Subcutaneous adipose tissue (tissue), 4 donors: ENCODE results near the gene TGFA. TPM values are rescaled to one million over a fixed set of nuclear protein-coding genes. Genes with fewer than 3 reads are reported as not detected.

Experiments used
- total RNA-seq, 4 donors: library from RNA; depleted of rRNA; stranded (reverse); fragments of >200 nt; gene quantifications; one replicate each; pipeline ENCODE4 v1.1.0, GENCODE V29; 2016
- TF ChIP-seq, protein P1 (sequence below): fragments of 450-650 bp; IDR thresholded peaks from one replicate; pipeline ENCODE4 v1.5.1; 2016; ENCODE audit warnings: low read depth, mild to moderate bottlenecking, control low read depth, antibody characterized with exemption, moderate library complexity

Gene TGFA
- total RNA-seq, 4 donors from 2014 or later, result 1.1 to 3.6 (median 2.0) TPM

DNA sequence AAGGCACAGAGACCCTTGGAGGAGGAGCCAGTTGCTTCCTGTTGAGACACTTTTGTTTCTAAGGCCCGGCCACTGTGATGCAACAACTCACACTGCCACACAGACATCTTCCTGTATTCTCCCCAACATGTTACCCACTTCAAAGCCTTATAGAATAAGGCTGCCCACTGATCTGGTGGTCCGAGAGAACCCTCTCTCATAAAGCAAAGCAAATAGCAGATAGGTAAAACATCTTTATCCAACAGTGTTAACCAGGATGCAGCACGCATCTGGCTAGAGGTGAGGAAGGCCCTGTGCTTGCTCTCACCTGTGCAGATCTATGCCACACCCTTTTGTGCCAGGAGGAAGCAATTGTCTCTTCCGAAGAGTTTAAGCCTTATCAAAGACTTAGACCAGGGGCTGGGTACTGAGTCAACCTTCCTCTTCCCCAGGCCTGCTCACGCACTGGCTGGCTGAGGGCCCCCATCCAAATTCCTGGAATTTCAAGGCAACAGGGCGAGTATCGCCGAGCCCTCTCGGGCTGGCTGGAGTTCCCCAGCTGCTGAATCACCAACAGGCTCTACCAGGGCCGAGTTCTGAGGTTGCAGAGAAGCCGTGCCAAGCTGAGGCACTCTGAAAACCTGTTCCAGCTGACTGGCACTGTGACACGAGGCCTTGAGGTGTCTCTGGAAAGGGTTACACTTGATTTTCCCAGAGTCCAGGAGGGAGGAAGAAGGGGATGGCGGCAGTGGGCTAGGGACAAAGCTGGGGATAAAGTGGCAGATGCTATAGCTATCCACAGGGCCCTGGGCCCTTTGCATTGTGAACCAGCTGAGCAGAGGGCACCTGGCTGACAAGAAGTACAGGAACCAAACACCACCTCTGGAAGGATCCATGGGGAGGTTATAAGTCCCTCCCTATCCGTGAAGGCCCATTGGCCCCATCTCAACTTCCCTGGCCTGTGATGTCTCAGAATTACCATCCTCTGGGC, 29.3 kb downstream of the TGFA start:
- TF ChIP-seq, protein P1, sequence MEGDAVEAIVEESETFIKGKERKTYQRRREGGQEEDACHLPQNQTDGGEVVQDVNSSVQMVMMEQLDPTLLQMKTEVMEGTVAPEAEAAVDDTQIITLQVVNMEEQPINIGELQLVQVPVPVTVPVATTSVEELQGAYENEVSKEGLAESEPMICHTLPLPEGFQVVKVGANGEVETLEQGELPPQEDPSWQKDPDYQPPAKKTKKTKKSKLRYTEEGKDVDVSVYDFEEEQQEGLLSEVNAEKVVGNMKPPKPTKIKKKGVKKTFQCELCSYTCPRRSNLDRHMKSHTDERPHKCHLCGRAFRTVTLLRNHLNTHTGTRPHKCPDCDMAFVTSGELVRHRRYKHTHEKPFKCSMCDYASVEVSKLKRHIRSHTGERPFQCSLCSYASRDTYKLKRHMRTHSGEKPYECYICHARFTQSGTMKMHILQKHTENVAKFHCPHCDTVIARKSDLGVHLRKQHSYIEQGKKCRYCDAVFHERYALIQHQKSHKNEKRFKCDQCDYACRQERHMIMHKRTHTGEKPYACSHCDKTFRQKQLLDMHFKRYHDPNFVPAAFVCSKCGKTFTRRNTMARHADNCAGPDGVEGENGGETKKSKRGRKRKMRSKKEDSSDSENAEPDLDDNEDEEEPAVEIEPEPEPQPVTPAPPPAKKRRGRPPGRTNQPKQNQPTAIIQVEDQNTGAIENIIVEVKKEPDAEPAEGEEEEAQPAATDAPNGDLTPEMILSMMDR, result no peak

DNA sequence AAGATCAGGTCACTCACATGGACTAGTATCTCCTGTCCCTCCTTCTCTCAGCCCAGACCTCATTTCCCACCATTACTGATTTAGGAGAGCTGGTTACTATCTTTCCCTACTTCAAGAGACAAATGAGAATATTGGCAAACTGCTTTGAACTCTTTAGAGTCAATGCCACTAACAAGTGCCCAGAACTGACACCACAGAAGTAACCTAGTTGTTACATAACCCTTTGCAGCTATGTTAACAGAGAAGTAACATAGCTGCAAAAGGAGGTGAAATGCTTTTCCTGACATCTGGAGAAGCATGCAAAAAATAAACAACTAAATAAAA, 30.0 kb downstream of the TGFA start:
- TF ChIP-seq, protein P1, result no peak

DNA sequence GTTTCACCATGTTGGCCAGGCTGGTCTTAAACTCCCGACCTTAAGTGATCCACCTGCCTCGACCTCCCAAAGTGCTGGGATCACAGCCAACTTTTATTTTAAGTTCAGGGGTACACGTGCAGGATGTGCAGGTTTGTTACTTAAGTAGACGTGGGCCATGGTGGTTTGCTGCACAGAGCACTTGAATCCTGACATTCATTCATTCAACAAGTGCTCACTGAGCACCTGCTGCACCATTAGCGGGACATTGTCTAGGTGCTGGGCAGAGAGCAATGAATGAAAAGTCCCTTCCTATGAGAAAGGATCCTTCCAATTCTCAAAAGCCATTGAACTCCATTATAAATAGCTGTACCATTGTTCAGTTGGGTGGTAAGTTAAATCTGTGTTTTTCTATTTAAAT, 31.0 kb downstream of the TGFA start:
- TF ChIP-seq, protein P1, result no peak

DNA sequence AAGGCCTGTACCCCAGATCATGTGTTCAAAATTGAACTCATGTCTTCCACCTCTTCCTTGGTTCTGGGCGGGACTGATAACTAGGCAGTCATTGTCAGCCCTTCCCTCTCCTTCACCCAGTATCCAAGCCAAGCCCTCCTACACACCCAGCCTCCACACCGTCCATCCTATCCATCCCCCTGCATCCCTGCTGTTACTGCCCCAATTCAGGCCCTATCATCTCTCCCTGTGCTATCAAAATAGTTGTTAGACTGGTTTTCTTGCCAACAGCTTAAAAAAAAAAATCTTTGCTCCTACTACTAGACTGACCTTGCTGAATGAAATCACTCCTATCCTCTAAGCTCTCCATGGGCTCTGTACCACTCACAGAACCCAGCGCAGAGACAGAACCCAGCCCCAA, 32.8 kb downstream of the TGFA start:
- TF ChIP-seq, protein P1, result no peak

DNA sequence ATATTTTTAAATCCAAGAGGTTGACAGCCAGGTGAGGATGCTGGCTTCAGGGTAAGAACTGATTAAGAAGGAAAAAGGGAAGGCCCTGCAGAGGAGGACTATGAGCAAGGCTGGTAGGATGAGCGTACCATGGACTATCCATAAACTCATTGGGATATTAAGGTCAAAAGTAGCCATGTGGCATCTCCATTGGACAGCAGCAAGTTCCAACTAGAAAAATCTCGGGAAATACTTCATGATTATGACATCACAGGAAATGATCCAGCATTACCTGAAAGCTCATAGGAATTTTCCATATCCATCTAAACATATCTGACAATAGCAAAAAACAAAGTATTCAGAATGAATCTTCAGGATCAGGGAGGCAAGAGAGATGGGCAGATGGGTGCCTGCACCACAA, 34.2 kb downstream of the TGFA start:
- TF ChIP-seq, protein P1, result no peak

DNA sequence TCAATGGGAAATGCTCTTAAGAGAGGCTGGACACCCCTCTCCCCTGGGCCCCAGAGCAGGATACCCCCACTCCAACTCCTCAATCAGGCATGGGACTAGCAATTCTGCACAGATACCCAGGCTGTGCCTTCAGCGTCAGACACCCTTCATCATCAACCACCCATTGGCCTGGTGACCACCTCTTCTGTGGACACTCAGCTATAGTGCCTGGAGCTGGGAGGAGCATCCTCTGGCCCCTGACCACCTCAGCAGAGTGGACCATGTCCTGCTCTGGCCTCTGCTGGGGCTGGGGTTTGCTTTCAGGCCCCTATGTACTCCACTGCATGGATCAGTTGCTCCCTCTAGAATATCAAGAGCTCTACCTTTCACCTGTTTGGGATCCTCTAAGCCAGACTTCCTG, 35.1 kb downstream of the TGFA start:
- TF ChIP-seq, protein P1, result no peak

DNA sequence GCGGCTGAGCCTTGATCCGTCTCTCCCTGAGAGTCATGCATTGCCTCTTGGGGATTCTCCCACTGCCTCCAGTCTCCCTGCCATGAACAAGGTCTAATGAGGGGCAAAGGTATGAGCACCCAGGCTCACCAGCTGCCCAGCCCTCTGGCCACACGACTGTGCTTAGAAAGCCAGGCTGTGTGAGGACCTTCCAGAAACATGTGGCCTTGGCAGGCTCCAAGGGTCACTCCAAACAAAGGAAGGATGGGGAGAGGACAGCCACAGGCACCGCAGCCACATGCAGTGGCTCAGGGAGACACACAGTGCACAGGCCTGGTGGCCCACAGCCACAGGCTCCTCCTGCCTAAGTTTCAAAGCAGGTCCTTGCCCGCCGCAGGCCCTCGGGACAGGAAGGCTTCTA, 35.8 kb downstream of the TGFA start:
- TF ChIP-seq, protein P1, result no peak
